GM18858 (cell line): ENCODE data around the gene UQCRH.
"Not testable (repeated sequence)": the region's sequence is repeated elsewhere in the genome, so short reads cannot be mapped to it uniquely, and the experiment has no call there.

Source experiments
- ATAC-seq: cut with Tn5 transposase; IDR thresholded peaks from one replicate; pipeline ENCODE4 v1.9.1; 2021; ENCODE audit not compliant: unreplicated experiment

The UQCRH gene

GRCh38 chr1:46298387-46298786 lies 5.1 kb upstream of the UQCRH start:
- no peak for ATAC-seq

- ATAC-seq = no peak
These were observed 2.7 kb upstream of the UQCRH start for GRCh38 chr1:46300673-46301405.

GRCh38 chr1:46301406-46301807 lies 2.1 kb upstream of the UQCRH start:
- ATAC-seq = no peak

GRCh38 chr1:46301808-46302640 lies 1.5 kb upstream of the UQCRH start:
- no peak for ATAC-seq

GRCh38 chr1:46302641-46303037 lies 859 bp upstream of the UQCRH start:
- ATAC-seq = no peak

GRCh38 chr1:46303872-46304326 lies 401 bp downstream of the UQCRH start:
- ATAC-seq = no peak

GRCh38 chr1:46306159-46306530 lies 2.6 kb downstream of the UQCRH start:
- no peak for ATAC-seq

GRCh38 chr1:46309401-46310159 lies 6.1 kb downstream of the UQCRH start:
- ATAC-seq = no peak

- no peak for ATAC-seq
These were observed 6.8 kb downstream of the UQCRH start for GRCh38 chr1:46310321-46310720.

- no peak for ATAC-seq
These were observed 12.3 kb downstream of the UQCRH start for GRCh38 chr1:46315669-46316403.

GRCh38 chr1:46317323-46317722 lies 13.8 kb downstream of the UQCRH start:
- no peak for ATAC-seq

GRCh38 chr1:46319301-46319700 lies 15.8 kb downstream of the UQCRH start:
- ATAC-seq = not testable (repeated sequence)

GRCh38 chr1:46319960-46320914 lies 16.7 kb downstream of the UQCRH start:
- ATAC-seq = not testable (repeated sequence)

- not testable (repeated sequence) for ATAC-seq
These were observed 18.7 kb downstream of the UQCRH start for GRCh38 chr1:46322191-46322590.

- not testable (repeated sequence) for ATAC-seq
These were observed 22.0 kb downstream of the UQCRH start for GRCh38 chr1:46325285-46326076.

GRCh38 chr1:46328182-46328581 lies 24.7 kb downstream of the UQCRH start:
- not testable (repeated sequence) for ATAC-seq

- ATAC-seq = not testable (repeated sequence)
These were observed 26.3 kb downstream of the UQCRH start for GRCh38 chr1:46329807-46330206.

- not testable (repeated sequence) for ATAC-seq
These were observed 26.9 kb downstream of the UQCRH start for GRCh38 chr1:46330381-46330780.
